ENCODE results near the gene RAPGEF6. TPM values are rescaled to one million over a fixed set of nuclear protein-coding genes. Genes with fewer than 3 reads are reported as not detected.

RAPGEF6 gene
- total and polyA plus RNA-seq, 9 of the 15 experiments (the other 6 are each of a cell fraction or from before 2014, with no cell fraction given): 2.7 to 23.4 (median 12.7) TPM

DNA sequence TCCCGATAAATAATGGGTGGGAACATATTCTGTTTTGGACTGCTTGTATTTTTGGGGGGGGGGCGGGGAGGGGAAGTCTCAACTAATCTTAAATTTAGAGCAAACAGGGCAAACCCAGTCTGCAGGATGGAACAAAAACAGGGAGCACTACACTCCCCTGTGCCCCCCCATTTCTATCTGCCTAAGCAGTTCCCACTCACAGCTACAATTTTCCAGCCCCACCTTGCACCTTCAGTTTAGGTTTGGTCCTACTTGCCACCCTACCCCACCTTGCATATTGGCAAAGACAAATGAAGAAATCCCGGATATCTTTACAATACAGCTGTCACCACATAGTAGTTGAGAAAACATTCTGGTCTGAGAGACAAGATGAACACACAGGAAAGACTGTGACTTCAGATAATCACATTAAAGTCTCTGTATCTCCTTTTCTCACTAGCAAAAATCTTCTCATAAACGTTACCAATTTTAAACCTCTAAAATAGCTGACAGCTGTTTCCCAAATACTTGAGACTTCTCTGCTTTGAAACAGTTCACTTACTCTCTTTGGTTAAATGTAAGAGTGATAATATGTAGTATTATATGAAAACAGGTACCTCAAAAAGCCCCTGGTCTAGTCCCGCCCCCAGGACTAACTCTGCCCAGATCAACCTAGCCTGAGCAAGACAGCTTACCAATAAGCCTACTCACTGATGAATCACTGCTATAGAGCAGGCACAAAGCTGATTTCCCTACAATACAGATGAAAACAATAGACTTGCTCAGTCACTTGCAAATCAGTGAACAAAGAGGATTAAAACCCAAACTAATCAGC lies 5.2 kb upstream of the RAPGEF6 start (continued):
- TF ChIP-seq, protein P1, sequence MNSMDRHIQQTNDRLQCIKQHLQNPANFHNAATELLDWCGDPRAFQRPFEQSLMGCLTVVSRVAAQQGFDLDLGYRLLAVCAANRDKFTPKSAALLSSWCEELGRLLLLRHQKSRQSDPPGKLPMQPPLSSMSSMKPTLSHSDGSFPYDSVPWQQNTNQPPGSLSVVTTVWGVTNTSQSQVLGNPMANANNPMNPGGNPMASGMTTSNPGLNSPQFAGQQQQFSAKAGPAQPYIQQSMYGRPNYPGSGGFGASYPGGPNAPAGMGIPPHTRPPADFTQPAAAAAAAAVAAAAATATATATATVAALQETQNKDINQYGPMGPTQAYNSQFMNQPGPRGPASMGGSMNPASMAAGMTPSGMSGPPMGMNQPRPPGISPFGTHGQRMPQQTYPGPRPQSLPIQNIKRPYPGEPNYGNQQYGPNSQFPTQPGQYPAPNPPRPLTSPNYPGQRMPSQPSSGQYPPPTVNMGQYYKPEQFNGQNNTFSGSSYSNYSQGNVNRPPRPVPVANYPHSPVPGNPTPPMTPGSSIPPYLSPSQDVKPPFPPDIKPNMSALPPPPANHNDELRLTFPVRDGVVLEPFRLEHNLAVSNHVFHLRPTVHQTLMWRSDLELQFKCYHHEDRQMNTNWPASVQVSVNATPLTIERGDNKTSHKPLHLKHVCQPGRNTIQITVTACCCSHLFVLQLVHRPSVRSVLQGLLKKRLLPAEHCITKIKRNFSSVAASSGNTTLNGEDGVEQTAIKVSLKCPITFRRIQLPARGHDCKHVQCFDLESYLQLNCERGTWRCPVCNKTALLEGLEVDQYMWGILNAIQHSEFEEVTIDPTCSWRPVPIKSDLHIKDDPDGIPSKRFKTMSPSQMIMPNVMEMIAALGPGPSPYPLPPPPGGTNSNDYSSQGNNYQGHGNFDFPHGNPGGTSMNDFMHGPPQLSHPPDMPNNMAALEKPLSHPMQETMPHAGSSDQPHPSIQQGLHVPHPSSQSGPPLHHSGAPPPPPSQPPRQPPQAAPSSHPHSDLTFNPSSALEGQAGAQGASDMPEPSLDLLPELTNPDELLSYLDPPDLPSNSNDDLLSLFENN (IDR thresholded peaks at IDR 0.05; ENCODE audit: low read depth in 2 of 2, low read length in 2 of 2): peak in 1 of 2 experiments; percentile 82; a peak in 2 of 4 replicates
- TF ChIP-seq, protein P2, sequence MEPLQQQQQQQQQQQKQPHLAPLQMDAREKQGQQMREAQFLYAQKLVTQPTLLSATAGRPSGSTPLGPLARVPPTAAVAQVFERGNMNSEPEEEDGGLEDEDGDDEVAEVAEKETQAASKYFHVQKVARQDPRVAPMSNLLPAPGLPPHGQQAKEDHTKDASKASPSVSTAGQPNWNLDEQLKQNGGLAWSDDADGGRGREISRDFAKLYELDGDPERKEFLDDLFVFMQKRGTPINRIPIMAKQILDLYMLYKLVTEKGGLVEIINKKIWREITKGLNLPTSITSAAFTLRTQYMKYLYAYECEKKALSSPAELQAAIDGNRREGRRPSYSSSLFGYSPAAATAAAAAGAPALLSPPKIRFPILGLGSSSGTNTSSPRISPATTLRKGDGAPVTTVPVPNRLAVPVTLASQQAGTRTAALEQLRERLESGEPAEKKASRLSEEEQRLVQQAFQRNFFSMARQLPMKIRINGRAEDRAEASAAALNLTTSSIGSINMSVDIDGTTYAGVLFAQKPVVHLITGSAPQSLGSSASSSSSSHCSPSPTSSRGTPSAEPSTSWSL (CRISPR knock-in tag; IDR thresholded peaks at IDR 0.05; ENCODE audit: borderline replicate concordance): no peak
- peak; percentile 61 for TF ChIP-seq SMARCA4 (IDR thresholded peaks at IDR 0.05)
- no peak for TF ChIP-seq PPARD (CRISPR knock-in tag; IDR thresholded peaks at IDR 0.05)
- no peak for TF ChIP-seq TAF1 (IDR thresholded peaks at IDR 0.05; ENCODE audit: control insufficient read depth, extremely low read depth, insufficient read depth, low read length, severe bottlenecking)
- TF ChIP-seq KAT7 (CRISPR knock-in tag; IDR thresholded peaks at IDR 0.05; ENCODE audit: borderline replicate concordance): 0 out of 2 replicates have a peak, but pooled peaks have one; percentile 33
- TF ChIP-seq TAL1 (IDR thresholded peaks at IDR 0.05): peak; percentile 92
- TF ChIP-seq, protein P3, sequence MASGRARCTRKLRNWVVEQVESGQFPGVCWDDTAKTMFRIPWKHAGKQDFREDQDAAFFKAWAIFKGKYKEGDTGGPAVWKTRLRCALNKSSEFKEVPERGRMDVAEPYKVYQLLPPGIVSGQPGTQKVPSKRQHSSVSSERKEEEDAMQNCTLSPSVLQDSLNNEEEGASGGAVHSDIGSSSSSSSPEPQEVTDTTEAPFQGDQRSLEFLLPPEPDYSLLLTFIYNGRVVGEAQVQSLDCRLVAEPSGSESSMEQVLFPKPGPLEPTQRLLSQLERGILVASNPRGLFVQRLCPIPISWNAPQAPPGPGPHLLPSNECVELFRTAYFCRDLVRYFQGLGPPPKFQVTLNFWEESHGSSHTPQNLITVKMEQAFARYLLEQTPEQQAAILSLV (tag; IDR thresholded peaks at IDR 0.05): no peak
- 0 out of 2 replicates have a peak, but pooled peaks have one; percentile 47 for TF ChIP-seq HMG20A (CRISPR knock-in tag; conservative IDR thresholded peaks at IDR 0.05)
- peak; percentile 88 for TF ChIP-seq CBFA2T2 (conservative IDR thresholded peaks at IDR 0.05)
- no peak for TF ChIP-seq TAF15 (IDR thresholded peaks at IDR 0.05; ENCODE audit: low read depth, low read length)
- TF ChIP-seq, protein P4, sequence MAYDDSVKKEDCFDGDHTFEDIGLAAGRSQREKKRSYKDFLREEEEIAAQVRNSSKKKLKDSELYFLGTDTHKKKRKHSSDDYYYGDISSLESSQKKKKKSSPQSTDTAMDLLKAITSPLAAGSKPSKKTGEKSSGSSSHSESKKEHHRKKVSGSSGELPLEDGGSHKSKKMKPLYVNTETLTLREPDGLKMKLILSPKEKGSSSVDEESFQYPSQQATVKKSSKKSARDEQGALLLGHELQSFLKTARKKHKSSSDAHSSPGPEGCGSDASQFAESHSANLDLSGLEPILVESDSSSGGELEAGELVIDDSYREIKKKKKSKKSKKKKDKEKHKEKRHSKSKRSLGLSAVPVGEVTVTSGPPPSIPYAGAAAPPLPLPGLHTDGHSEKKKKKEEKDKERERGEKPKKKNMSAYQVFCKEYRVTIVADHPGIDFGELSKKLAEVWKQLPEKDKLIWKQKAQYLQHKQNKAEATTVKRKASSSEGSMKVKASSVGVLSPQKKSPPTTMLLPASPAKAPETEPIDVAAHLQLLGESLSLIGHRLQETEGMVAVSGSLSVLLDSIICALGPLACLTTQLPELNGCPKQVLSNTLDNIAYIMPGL (CRISPR knock-in tag; IDR thresholded peaks at IDR 0.05): no peak
- TF ChIP-seq GATAD2A (IDR thresholded peaks at IDR 0.05): no peak
- no peak for TF ChIP-seq ZNF57 (CRISPR knock-in tag; IDR thresholded peaks at IDR 0.05)
- TF ChIP-seq, protein P5, sequence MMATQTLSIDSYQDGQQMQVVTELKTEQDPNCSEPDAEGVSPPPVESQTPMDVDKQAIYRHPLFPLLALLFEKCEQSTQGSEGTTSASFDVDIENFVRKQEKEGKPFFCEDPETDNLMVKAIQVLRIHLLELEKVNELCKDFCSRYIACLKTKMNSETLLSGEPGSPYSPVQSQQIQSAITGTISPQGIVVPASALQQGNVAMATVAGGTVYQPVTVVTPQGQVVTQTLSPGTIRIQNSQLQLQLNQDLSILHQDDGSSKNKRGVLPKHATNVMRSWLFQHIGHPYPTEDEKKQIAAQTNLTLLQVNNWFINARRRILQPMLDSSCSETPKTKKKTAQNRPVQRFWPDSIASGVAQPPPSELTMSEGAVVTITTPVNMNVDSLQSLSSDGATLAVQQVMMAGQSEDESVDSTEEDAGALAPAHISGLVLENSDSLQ (IDR thresholded peaks at IDR 0.05): peak; percentile 42; the same call in 1 of the 2 replicates

Data from K562 (cell line).